Esophagus squamous epithelium (tissue), 5 donors: ENCODE data around the gene C16orf86. TPM values are rescaled to one million over a fixed set of nuclear protein-coding genes. Genes with fewer than 3 reads are reported as not detected.
A peak's percentile ranks its signal among the peaks of the same experiment; 100 is the strongest.
"Not testable (repeated sequence)": the region's sequence is repeated elsewhere in the genome, so short reads cannot be mapped to it uniquely, and the experiment has no call there.

ENCODE experiments used
- DNase-seq: peaks from one replicate; lab custom pipeline; 2025; lab: John Stamatoyannopoulos, UW
- H3K27ac ChIP-seq, 4 donors: fragments of 200-600 bp; sonication (generic); one replicate each; pipeline ENCODE4 v1.5.1; 2016 to 2019; ENCODE audit warnings: mild to moderate bottlenecking in 1 of 4
- H3K27me3 ChIP-seq, 4 donors: fragments of 200-600 bp; sonication (generic); 1 replicate in 3 of 4; 2 replicates in 1 of 4; pipeline versions ENCODE4 v1.5.1 to v1.6.0; 2017 to 2021; ENCODE audit warnings: antibody characterized with exemption in 1 of 4
- H3K36me3 ChIP-seq, 3 donors: fragments of 200-600 bp; sonication (generic); one replicate each; pipeline ENCODE4 v1.5.1; 2016 to 2019
- H3K4me1 ChIP-seq, 3 donors: fragments of 200-600 bp; sonication (generic); one replicate each; pipeline ENCODE4 v1.5.1; 2017 to 2019
- H3K4me3 ChIP-seq, 4 donors: fragments of 200-600 bp; sonication (generic); 1 replicate in 3 of 4; 2 replicates in 1 of 4; pipeline ENCODE4 v1.5.1; 2016 to 2019; ENCODE audit warnings: mild to moderate bottlenecking in 2 of 4, moderate library complexity in 1 of 4
- H3K9me3 ChIP-seq, 3 donors: fragments of 200-600 bp; sonication (generic); one replicate each; pipeline ENCODE4 v1.5.1; 2016 to 2019
- CTCF ChIP-seq, 6 experiments: fragments of 450-650 bp in 4 of 6; fragments of 200-600 bp in 2 of 6; sonication (generic) in 2 of 6; IDR thresholded peaks; one replicate each; pipeline ENCODE4 v1.5.1; 2016 to 2019; ENCODE audit warnings: antibody characterized with exemption in 6 of 6, mild to moderate bottlenecking in 4 of 6, moderate library complexity in 4 of 6
- POLR2A ChIP-seq, 4 donors: fragments of 450-650 bp; IDR thresholded peaks; one replicate each; pipeline ENCODE4 v1.6.1; 2017; ENCODE audit warnings: antibody characterized with exemption in 4 of 4, mild to moderate bottlenecking in 4 of 4, moderate library complexity in 3 of 4
- WGBS, 2 donors: methylation state at CpG; one replicate each; pipeline ENCODE4 v1.1.5; 2018; 5-methylcytosine and 5-hydroxymethylcytosine counted together
- intact Hi-C: fragments of 100-400 bp; cut with DNase I; formaldehyde crosslinking; loops from one replicate; pipeline ENCODE4 v1.15.0; 2022
- total RNA-seq, 4 donors: library from RNA; depleted of rRNA; stranded (reverse); fragments of >200 nt; gene quantifications; one replicate each; pipeline ENCODE4 v1.1.0, GENCODE V29; 2016
- donor health status: DM: yes; HTN: yes; CAD: no.

Gene C16orf86
- total RNA-seq, 4 donors from 2014 or later = 1.1 to 3.1 (median 2.4) TPM; not detected in 1

DNA sequence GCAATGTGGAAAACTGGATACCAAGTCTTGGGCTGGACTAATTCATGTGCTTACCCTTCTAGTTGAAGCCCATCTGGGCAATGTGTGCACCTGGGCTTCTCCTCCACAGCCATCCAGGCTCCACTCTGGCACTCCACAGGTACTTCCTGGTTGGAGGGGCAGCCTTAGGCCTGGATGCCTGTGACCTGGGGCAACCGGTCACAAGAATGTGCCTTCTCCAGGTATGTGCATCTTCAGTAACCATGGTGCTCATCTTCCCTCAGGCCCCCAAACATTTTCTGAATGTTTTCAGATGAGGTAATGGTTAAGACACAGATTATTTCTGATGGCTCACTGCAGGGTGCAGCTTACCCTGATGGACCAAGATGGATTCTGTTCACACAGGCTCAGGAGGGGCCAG, 11.1 kb downstream of the C16orf86 start:
- intact Hi-C loops = loop anchor here (10.0 kb wide), 1 partner anchor 137 kb away; no protein-coding TSS in a partner anchor
- TF ChIP-seq CTCF (IDR thresholded peaks at IDR 0.05) (no peak), POLR2A (IDR thresholded peaks at IDR 0.05) (no peak)
- Histone ChIP-seq H3K4me1 (peaks cover 30 to 60% (median 44%) of the 10 kb centered on the region in 3 donors), H3K27ac (peak overlapping the region in 3 of 4 donors; percentile 39 to 86 (median 71)), H3K27me3 (no peaks in the 10 kb centered on the region), H3K9me3 (no peaks in the 10 kb centered on the region), H3K36me3 (peaks cover 0 to 46% (median 0%) of the 10 kb centered on the region in 3 donors), H3K4me3 (no peak overlapping the region)
- DNase-seq = no peak
- no CpG with 5 or more reads among the region's 1 CpG for WGBS, 2 donors

- Histone ChIP-seq H3K9me3 (no peaks in the 10 kb centered on the region), H3K4me3 (no peak overlapping the region), H3K36me3 (peaks cover 0 to 54% (median 0%) of the 10 kb centered on the region in 3 donors), H3K4me1 (peaks cover 23 to 57% (median 37%) of the 10 kb centered on the region in 3 donors), H3K27me3 (no peaks in the 10 kb centered on the region), H3K27ac (peak overlapping the region in 1 of 4 donors; percentile 25)
- no peak for DNase-seq
- WGBS, 2 donors = 75 to 85% methylated on average over 12 of the region's 12 CpGs
- no peak for TF ChIP-seq POLR2A (IDR thresholded peaks at IDR 0.05)
- intact Hi-C loops = loop anchor here (10.0 kb wide), 1 partner anchor 136 kb away; no protein-coding TSS in a partner anchor
Observed at GRCh38 chr16:67678354-67679023, 11.9 kb downstream of the C16orf86 start.

GRCh38 chr16:67679935-67680897, 13.6 kb downstream of the C16orf86 start:
- no peak for DNase-seq
- no peak for TF ChIP-seq CTCF (IDR thresholded peaks at IDR 0.05)

GRCh38 chr16:67683767-67684166, 17.2 kb downstream of the C16orf86 start:
- Histone ChIP-seq H3K9me3 (no peaks in the 10 kb centered on the region), H3K4me3 (no peak overlapping the region), H3K36me3 (peaks cover 0 to 60% (median 5%) of the 10 kb centered on the region in 3 donors), H3K27ac (peak overlapping the region; percentile 36 to 80 (median 52)), H3K4me1 (peaks cover 11 to 37% (median 12%) of the 10 kb centered on the region in 3 donors), H3K27me3 (no peaks in the 10 kb centered on the region)
- intact Hi-C loops = no loop called here
- 83 to 94% methylated on average over 4 of the region's 4 CpGs for WGBS, 2 donors
- DNase-seq = no peak
- no peak for TF ChIP-seq CTCF (IDR thresholded peaks at IDR 0.05)
- no peak for TF ChIP-seq POLR2A (IDR thresholded peaks at IDR 0.05)

More at GRCh38 chr16:67679935-67680897, 13.6 kb downstream of the C16orf86 start:
- WGBS, 2 donors = 90 to 91% methylated on average over 10 of the region's 10 CpGs
- no peaks in the 10 kb centered on the region for H3K27me3 ChIP-seq
- intact Hi-C loops = loop anchor here (10.0 kb wide), 1 partner anchor 135 kb away; no protein-coding TSS in a partner anchor
- no peak overlapping the region for H3K4me3 ChIP-seq
- no peak overlapping the region for H3K27ac ChIP-seq
- peaks cover 17 to 57% (median 30%) of the 10 kb centered on the region in 3 donors for H3K4me1 ChIP-seq
- peaks cover 0 to 58% (median 3%) of the 10 kb centered on the region in 3 donors for H3K36me3 ChIP-seq
- no peaks in the 10 kb centered on the region for H3K9me3 ChIP-seq

- DNase-seq = no peak
- Histone ChIP-seq H3K27ac (peak overlapping the region; percentile 44 to 80 (median 66)), H3K4me1 (peaks cover 11 to 35% (median 12%) of the 10 kb centered on the region in 3 donors), H3K36me3 (peaks cover 0 to 46% (median 5%) of the 10 kb centered on the region in 3 donors), H3K9me3 (no peaks in the 10 kb centered on the region), H3K27me3 (no peaks in the 10 kb centered on the region), H3K4me3 (no peak overlapping the region)
- 76 to 86% methylated on average over 15 to 16 of the region's 17 CpGs for WGBS, 2 donors
- TF ChIP-seq POLR2A (IDR thresholded peaks at IDR 0.05) (no peak), CTCF (IDR thresholded peaks at IDR 0.05) (no peak)
- intact Hi-C loops = no loop called here
Observed at GRCh38 chr16:67685388-67686112, 18.9 kb downstream of the C16orf86 start.

DNA sequence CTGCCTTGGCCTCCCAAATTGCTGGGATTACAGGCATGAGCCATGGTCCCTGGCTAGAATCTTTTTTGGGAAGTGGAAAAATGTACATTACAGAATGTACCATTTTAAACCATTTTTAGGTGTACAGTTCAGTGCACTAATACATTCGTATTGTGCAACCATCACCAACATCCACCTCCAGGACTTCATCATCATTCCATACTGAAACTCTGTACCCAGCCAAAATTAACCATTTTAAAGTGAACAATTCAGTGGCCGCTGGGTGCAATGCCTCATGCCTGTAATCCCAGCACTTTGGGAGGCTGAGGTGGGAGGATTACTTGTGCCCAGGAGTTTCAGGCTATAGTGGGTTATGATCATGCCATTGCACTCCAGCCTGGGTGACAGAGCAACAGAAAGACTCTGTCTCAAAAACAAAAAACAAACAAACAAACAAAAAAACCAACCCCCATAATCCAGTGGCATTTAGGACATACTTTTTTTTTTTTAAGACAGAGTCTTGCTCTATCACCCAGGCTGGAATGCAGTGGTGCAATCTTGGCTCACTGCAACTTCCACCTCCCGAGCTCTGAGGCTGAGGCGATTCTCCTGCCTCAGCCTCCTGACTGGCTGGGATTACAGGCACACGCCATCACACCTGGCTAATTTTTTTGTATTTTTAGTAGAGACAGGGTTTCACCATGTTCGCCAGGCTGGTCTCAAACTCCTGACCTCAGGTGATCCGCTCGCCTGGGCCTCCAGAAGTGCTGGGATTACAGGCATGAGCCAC, 27.1 kb downstream of the C16orf86 start:
- H3K4me3 ChIP-seq, H3K27ac ChIP-seq, H3K9me3 ChIP-seq, intact Hi-C loops, H3K27me3 ChIP-seq, H3K36me3 ChIP-seq, DNase-seq: not testable (repeated sequence)
- 85 to 90% methylated on average over 8 of the region's 8 CpGs for WGBS, 2 donors
- H3K4me1 ChIP-seq = peaks cover 0 to 25% (median 4%) of the 10 kb centered on the region in 3 donors
